WTC11 (cell line): ENCODE results near the gene HAUS2. TPM values are rescaled to one million over a fixed set of nuclear protein-coding genes. Genes with fewer than 3 reads are reported as not detected.

Experiments
- ATAC-seq: fragments of 200-7000 bp; cut with Tn5 transposase; 2 replicates; pipeline ENCODE4 v1.10.0; 2021; ENCODE audit warnings: mild to moderate bottlenecking, moderate library complexity
- CTCF ChIA-PET: fragments of 300-600 bp; sonication (Branson Sonifier 250); formaldehyde crosslinking; loops from one replicate; lab custom pipeline; 2021; ENCODE audit warnings: antibody characterized with exemption; lab: Charles Lee
- POLR2A ChIA-PET: fragments of 350-600 bp; sonication (Branson Sonifier 250); formaldehyde crosslinking; loops from one replicate; lab custom pipeline; 2021; ENCODE audit warnings: antibody characterized with exemption; lab: Charles Lee
- DNase-seq: peaks from one replicate; pipeline ENCODE4 v3.0.0; 2021; ENCODE audit warnings: low spot score
- H3K27ac Mint-ChIP-seq: 2 replicates; pipeline ENCODE4 v1.8.0; 2021; ENCODE audit warnings: mixed read lengths
- H3K27me3 Mint-ChIP-seq: 2 replicates; pipeline ENCODE4 v1.8.0; 2021; ENCODE audit warnings: low read depth, mild to moderate bottlenecking, moderate library complexity, mixed read lengths
- H3K36me3 Mint-ChIP-seq: 2 replicates; pipeline ENCODE4 v1.8.0; 2021; ENCODE audit warnings: mixed read lengths
- H3K4me1 Mint-ChIP-seq: 2 replicates; pipeline ENCODE4 v1.8.0; 2022; ENCODE audit warnings: mixed read lengths
- H3K4me3 Mint-ChIP-seq: 2 replicates; pipeline ENCODE4 v1.8.0; 2021; ENCODE audit warnings: mild to moderate bottlenecking, moderate library complexity, mixed read lengths
- H3K9me3 Mint-ChIP-seq: 2 replicates; pipeline ENCODE4 v1.8.0; 2021; ENCODE audit warnings: mixed read lengths
- CBFB ChIP-seq: sonication (generic); formaldehyde crosslinking; IDR thresholded peaks from 2 replicates; pipeline ENCODE4 v1.8.1; 2022; ENCODE audit warnings: mild to moderate bottlenecking, low read depth, missing genetic modification reagents
- E2F5 ChIP-seq: sonication (generic); formaldehyde crosslinking; IDR thresholded peaks from 2 replicates; pipeline ENCODE4 v1.8.1; 2022; ENCODE audit warnings: mild to moderate bottlenecking, moderate library complexity, missing genetic modification reagents
- EMX1 ChIP-seq: fragments of 250-450 bp; sonication (Bioruptor Pico); IDR thresholded peaks from 2 replicates; pipeline ENCODE4 v1.8.0; 2021; ENCODE audit warnings: mild to moderate bottlenecking
- KAT7 ChIP-seq: sonication (generic); formaldehyde crosslinking; IDR thresholded peaks from 2 replicates; pipeline ENCODE4 v1.8.1; 2023; ENCODE audit warnings: missing genetic modification reagents, mild to moderate bottlenecking, borderline replicate concordance
- MYBL2 ChIP-seq: sonication (generic); formaldehyde crosslinking; IDR thresholded peaks from 2 replicates; pipeline ENCODE4 v1.8.1; 2023; ENCODE audit warnings: mild to moderate bottlenecking, moderate library complexity, missing genetic modification reagents
- NR2C2 ChIP-seq: sonication (generic); formaldehyde crosslinking; IDR thresholded peaks from 2 replicates; pipeline ENCODE4 v1.8.0; 2022; ENCODE audit warnings: mild to moderate bottlenecking, missing genetic modification reagents
- OVOL2 ChIP-seq: fragments of 250-450 bp; sonication (Bioruptor Pico); IDR thresholded peaks from 2 replicates; pipeline ENCODE4 v1.9.0; 2021; ENCODE audit warnings: mild to moderate bottlenecking, borderline replicate concordance
- SMAD3 ChIP-seq: sonication (generic); formaldehyde crosslinking; IDR thresholded peaks from 2 replicates; pipeline ENCODE4 v1.8.0; 2022; ENCODE audit warnings: missing genetic modification reagents, mild to moderate bottlenecking, borderline replicate concordance
- SMAD4 ChIP-seq: sonication (generic); formaldehyde crosslinking; IDR thresholded peaks from 2 replicates; pipeline ENCODE4 v1.8.0; 2022; ENCODE audit warnings: mild to moderate bottlenecking, missing genetic modification reagents
- TEAD4 ChIP-seq: sonication (generic); formaldehyde crosslinking; IDR thresholded peaks from 2 replicates; pipeline ENCODE4 v1.8.0; 2022; ENCODE audit warnings: mild to moderate bottlenecking, missing genetic modification reagents
- TP53 ChIP-seq: sonication (generic); formaldehyde crosslinking; IDR thresholded peaks from 2 replicates; pipeline ENCODE4 v1.8.1; 2023; ENCODE audit warnings: mild to moderate bottlenecking, missing genetic modification reagents
- ZNF416 ChIP-seq: fragments of 250-450 bp; sonication (Bioruptor Pico); IDR thresholded peaks from 2 replicates; pipeline ENCODE4 v1.9.0; 2021; ENCODE audit warnings: mild to moderate bottlenecking, inconsistent platforms
- ZNF423 ChIP-seq: fragments of 250-450 bp; sonication (Bioruptor Pico); IDR thresholded peaks from 2 replicates; pipeline ENCODE4 v2.1.2; 2022; ENCODE audit warnings: mild to moderate bottlenecking, moderate library complexity
- total RNA-seq: library from RNA; stranded (reverse); gene quantifications from 3 replicates; pipeline ENCODE4 v1.2.3, GENCODE V29; 2021
- TF ChIP-seq, protein P1 (sequence below): sonication (generic); formaldehyde crosslinking; IDR thresholded peaks from 2 replicates; pipeline ENCODE4 v1.8.0; 2022; ENCODE audit warnings: mild to moderate bottlenecking, missing genetic modification reagents
- TF ChIP-seq, protein P2 (sequence below): sonication (generic); formaldehyde crosslinking; conservative IDR thresholded peaks from 2 replicates; pipeline ENCODE4 v1.8.1; 2023; ENCODE audit warnings: mild to moderate bottlenecking, low read depth, missing genetic modification reagents, moderate library complexity
- TF ChIP-seq, protein P3 (sequence below): fragments of 250-450 bp; sonication (Bioruptor Pico); IDR thresholded peaks from 2 replicates; pipeline ENCODE4 v1.9.0; 2021; ENCODE audit warnings: mild to moderate bottlenecking
- TF ChIP-seq, protein P4 (sequence below): sonication (generic); formaldehyde crosslinking; IDR thresholded peaks from 2 replicates; pipeline ENCODE4 v1.8.0; 2022; ENCODE audit warnings: mild to moderate bottlenecking, missing genetic modification reagents
- TF ChIP-seq, protein P5 (sequence below): sonication (generic); formaldehyde crosslinking; IDR thresholded peaks from 2 replicates; pipeline ENCODE4 v1.8.1; 2023; ENCODE audit warnings: mild to moderate bottlenecking, missing genetic modification reagents, moderate library complexity

HAUS2 gene
- total RNA-seq, 1 experiment from 2014 or later = 17.9 TPM

GRCh38 chr15:42604894-42605744 lies 56.5 kb downstream of the HAUS2 start:
- Mint-ChIP-seq H3K27me3 (no peaks in the 10 kb centered on the region), H3K4me1 (peaks cover 4% of the 10 kb centered on the region; the same call in 1 of the 2 replicates), H3K27ac (no peak overlapping the region), H3K9me3 (peaks cover 17% of the 10 kb centered on the region), H3K4me3 (no peak overlapping the region), H3K36me3 (peaks cover 17% of the 10 kb centered on the region)
- CTCF ChIA-PET = interaction anchor here (1.2 kb wide), 1 partner anchor 14 kb away, joined by 4 read pairs; no protein-coding TSS in a partner anchor
- POLR2A ChIA-PET = no interaction called here
- TF ChIP-seq SMAD3 (CRISPR knock-in tag) (no peak), SMAD4 (CRISPR knock-in tag) (no peak), TP53 (CRISPR knock-in tag) (no peak), KAT7 (no peak), TEAD4 (CRISPR knock-in tag) (no peak), ZNF416 (no peak), MYBL2 (CRISPR knock-in tag) (no peak), OVOL2 (CRISPR knock-in tag) (no peak), NR2C2 (CRISPR knock-in tag) (no peak)
- TF ChIP-seq, protein P1, sequence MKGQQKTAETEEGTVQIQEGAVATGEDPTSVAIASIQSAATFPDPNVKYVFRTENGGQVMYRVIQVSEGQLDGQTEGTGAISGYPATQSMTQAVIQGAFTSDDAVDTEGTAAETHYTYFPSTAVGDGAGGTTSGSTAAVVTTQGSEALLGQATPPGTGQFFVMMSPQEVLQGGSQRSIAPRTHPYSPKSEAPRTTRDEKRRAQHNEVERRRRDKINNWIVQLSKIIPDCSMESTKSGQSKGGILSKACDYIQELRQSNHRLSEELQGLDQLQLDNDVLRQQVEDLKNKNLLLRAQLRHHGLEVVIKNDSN = no peak
- ATAC-seq (no peak), DNase-seq (no peak)

DNA sequence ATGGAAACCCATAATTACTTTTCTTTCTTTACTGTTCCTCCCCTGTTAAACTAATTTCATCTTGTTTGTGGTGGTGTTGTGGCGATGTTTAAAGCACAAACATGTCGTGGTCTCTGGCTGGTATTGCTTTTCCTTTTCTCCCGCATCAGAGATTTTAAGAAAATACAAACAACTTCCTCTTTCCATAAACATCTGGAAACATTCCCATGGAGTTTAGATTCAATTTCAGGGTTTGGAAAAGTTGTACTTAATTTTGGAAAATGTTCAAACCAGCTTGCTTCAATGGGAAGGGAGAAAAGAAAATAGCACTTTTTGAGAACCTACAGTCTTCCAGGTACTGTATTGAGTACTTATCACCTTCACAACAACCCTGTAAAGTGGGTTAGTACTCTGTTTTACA lies 57.2 kb downstream of the HAUS2 start:
- Mint-ChIP-seq H3K27ac (no peak overlapping the region), H3K4me1 (peaks cover 4% of the 10 kb centered on the region; the same call in 1 of the 2 replicates), H3K9me3 (peaks cover 16% of the 10 kb centered on the region), H3K27me3 (no peaks in the 10 kb centered on the region), H3K4me3 (no peak overlapping the region), H3K36me3 (peaks cover 16% of the 10 kb centered on the region)
- ChIA-PET CTCF (no interaction called here), POLR2A (no interaction called here)
- TF ChIP-seq, protein P2, sequence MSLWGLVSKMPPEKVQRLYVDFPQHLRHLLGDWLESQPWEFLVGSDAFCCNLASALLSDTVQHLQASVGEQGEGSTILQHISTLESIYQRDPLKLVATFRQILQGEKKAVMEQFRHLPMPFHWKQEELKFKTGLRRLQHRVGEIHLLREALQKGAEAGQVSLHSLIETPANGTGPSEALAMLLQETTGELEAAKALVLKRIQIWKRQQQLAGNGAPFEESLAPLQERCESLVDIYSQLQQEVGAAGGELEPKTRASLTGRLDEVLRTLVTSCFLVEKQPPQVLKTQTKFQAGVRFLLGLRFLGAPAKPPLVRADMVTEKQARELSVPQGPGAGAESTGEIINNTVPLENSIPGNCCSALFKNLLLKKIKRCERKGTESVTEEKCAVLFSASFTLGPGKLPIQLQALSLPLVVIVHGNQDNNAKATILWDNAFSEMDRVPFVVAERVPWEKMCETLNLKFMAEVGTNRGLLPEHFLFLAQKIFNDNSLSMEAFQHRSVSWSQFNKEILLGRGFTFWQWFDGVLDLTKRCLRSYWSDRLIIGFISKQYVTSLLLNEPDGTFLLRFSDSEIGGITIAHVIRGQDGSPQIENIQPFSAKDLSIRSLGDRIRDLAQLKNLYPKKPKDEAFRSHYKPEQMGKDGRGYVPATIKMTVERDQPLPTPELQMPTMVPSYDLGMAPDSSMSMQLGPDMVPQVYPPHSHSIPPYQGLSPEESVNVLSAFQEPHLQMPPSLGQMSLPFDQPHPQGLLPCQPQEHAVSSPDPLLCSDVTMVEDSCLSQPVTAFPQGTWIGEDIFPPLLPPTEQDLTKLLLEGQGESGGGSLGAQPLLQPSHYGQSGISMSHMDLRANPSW (CRISPR knock-in tag) = no peak
- TF ChIP-seq TP53 (CRISPR knock-in tag) (no peak), KAT7 (no peak), CBFB (CRISPR knock-in tag) (no peak), MYBL2 (CRISPR knock-in tag) (no peak), TEAD4 (CRISPR knock-in tag) (no peak), EMX1 (CRISPR knock-in tag) (no peak)
- TF ChIP-seq, protein P3, sequence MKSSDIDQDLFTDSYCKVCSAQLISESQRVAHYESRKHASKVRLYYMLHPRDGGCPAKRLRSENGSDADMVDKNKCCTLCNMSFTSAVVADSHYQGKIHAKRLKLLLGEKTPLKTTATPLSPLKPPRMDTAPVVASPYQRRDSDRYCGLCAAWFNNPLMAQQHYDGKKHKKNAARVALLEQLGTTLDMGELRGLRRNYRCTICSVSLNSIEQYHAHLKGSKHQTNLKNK (CRISPR knock-in tag) = no peak
- TF ChIP-seq, protein P4, sequence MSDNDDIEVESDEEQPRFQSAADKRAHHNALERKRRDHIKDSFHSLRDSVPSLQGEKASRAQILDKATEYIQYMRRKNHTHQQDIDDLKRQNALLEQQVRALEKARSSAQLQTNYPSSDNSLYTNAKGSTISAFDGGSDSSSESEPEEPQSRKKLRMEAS = no peak
- TF ChIP-seq, protein P5, sequence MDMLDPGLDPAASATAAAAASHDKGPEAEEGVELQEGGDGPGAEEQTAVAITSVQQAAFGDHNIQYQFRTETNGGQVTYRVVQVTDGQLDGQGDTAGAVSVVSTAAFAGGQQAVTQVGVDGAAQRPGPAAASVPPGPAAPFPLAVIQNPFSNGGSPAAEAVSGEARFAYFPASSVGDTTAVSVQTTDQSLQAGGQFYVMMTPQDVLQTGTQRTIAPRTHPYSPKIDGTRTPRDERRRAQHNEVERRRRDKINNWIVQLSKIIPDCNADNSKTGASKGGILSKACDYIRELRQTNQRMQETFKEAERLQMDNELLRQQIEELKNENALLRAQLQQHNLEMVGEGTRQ (CRISPR knock-in tag) = no peak
- ATAC-seq (no peak), DNase-seq (no peak)

DNA sequence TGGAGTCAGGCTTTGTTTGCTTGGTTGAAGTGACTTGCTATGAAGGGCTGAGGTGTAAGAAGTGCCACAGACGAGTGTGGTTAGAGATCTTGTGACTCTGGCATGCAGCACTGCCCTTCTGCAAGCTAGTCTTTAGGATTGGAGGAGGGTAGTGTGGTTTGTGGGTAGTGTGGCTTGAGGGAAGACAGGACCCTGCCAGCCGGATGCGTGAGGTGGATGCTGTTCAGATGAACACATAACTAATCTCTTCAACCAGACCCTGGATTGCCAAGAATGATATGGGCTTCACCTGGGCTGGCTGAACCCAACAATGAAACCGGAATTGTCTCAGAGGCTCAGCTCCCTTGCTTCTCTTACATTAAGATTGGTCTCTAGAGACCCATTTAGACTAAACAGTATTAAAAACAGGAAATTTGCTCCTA lies 59.5 kb downstream of the HAUS2 start:
- H3K27me3 Mint-ChIP-seq = no peaks in the 10 kb centered on the region
- no peak overlapping the region for H3K27ac Mint-ChIP-seq
- CTCF ChIA-PET = no interaction called here
- H3K36me3 Mint-ChIP-seq = peaks cover 6% of the 10 kb centered on the region
- H3K9me3 Mint-ChIP-seq = peaks cover 5% of the 10 kb centered on the region
- POLR2A ChIA-PET = no interaction called here
- H3K4me1 Mint-ChIP-seq = peaks cover 4% of the 10 kb centered on the region; the same call in 1 of the 2 replicates
- DNase-seq (no peak), ATAC-seq (no peak)
- TF ChIP-seq CBFB (CRISPR knock-in tag) = no peak
- no peak for TF ChIP-seq E2F5 (CRISPR knock-in tag)
- no peak for TF ChIP-seq ZNF423 (CRISPR knock-in tag)
- H3K4me3 Mint-ChIP-seq = no peak overlapping the region
